Astrocyte (in vitro differentiated cells and primary cell): ENCODE results near the gene SUSD6.

Experiments used
- CTCF ChIP-seq: IDR thresholded peaks from 2 replicates; pipeline ENCODE4 v1.5.1; 2011; ENCODE audit warnings: low read depth, mild to moderate bottlenecking, inconsistent platforms, low read length, moderate library complexity; ENCODE audit not compliant: insufficient read depth
- EZH2 ChIP-seq: IDR thresholded peaks from 2 replicates; pipeline ENCODE4 v1.6.1; 2012; ENCODE audit warnings: mild to moderate bottlenecking, low read length, inconsistent platforms; ENCODE audit not compliant: insufficient read depth

GRCh38 chr14:69661194-69661537, 49.8 kb downstream of the SUSD6 start:
- TF ChIP-seq CTCF (no peak), EZH2 (no peak)
